ENCODE data around the gene TMPRSS11E. TPM values are rescaled to one million over a fixed set of nuclear protein-coding genes. Genes with fewer than 3 reads are reported as not detected.

TMPRSS11E gene
- total and polyA plus RNA-seq, 4 donors, result not detected

GRCh38 chr4:68434836-68435235 lies 12.4 kb upstream of the TMPRSS11E start:
- no peak for DNase-seq (ENCODE audit: low spot score)
- H3K9me3 ChIP-seq (ENCODE audit: control insufficient read depth in 4 of 4, low read length in 3 of 4), result no peaks in the 10 kb centered on the region
- no peaks in the 10 kb centered on the region for H3K27me3 ChIP-seq (ENCODE audit: control insufficient read depth in 4 of 4, insufficient read depth in 4 of 4, low read length in 3 of 4)
- no peaks in the 10 kb centered on the region for H3K4me1 ChIP-seq (ENCODE audit: control insufficient read depth in 4 of 4, insufficient read depth in 4 of 4, low read length in 3 of 4)
- H3K36me3 ChIP-seq (ENCODE audit: control insufficient read depth in 4 of 4, insufficient read depth in 3 of 4, low read depth in 1 of 4, low read length in 3 of 4), result no peaks in the 10 kb centered on the region
- TF ChIP-seq FOXA2 (IDR thresholded peaks at IDR 0.05), result no peak
- H3K4me3 ChIP-seq (ENCODE audit: low read depth in 1 of 3, low read length in 3 of 3), result no peak overlapping the region
- 81% methylated on average over 1 of the region's 1 CpG for WGBS
- H3K27ac ChIP-seq (ENCODE audit: low read depth in 1 of 2, low read length in 2 of 2), result no peak overlapping the region
- no peak overlapping the region for H3K9ac ChIP-seq (ENCODE audit: low read depth in 1 of 2, low read length in 2 of 2)

GRCh38 chr4:68445111-68445510 lies 2.2 kb upstream of the TMPRSS11E start:
- no peaks in the 10 kb centered on the region for H3K9me3 ChIP-seq (ENCODE audit: control insufficient read depth in 4 of 4, low read length in 3 of 4)
- TF ChIP-seq TAF1 (conservative IDR thresholded peaks at IDR 0.05), result no peak
- no peak for TF ChIP-seq FOXA2 (IDR thresholded peaks at IDR 0.05)
- TF ChIP-seq CTCF (IDR thresholded peaks at IDR 0.05; ENCODE audit: low read depth, low read length, missing input control), result no peak
- no peak for TF ChIP-seq NR2F2 (IDR thresholded peaks at IDR 0.05)
- no peak for TF ChIP-seq RAD21 (IDR thresholded peaks at IDR 0.05)
- TF ChIP-seq REST (IDR thresholded peaks at IDR 0.05), result no peak
- no peak for TF ChIP-seq RXRA (IDR thresholded peaks at IDR 0.05)
- no peak for TF ChIP-seq FOXA1 (IDR thresholded peaks at IDR 0.05)
- TF ChIP-seq MAX (IDR thresholded peaks at IDR 0.05), result no peak
- no peak for TF ChIP-seq YY1 (IDR thresholded peaks at IDR 0.05)
- no peak for TF ChIP-seq GABPA (IDR thresholded peaks at IDR 0.05 in 1 of 2, conservative IDR thresholded peaks at IDR 0.05 in 1 of 2)

GRCh38 chr4:68451246-68452211 lies 4.3 kb downstream of the TMPRSS11E start:
- no peak for DNase-seq (ENCODE audit: low spot score)
- Histone ChIP-seq H3K27me3 (ENCODE audit: control insufficient read depth in 4 of 4, insufficient read depth in 4 of 4, low read length in 3 of 4) (no peaks in the 10 kb centered on the region), H3K9me3 (ENCODE audit: control insufficient read depth in 4 of 4, low read length in 3 of 4) (no peaks in the 10 kb centered on the region), H3K9ac (ENCODE audit: low read depth in 1 of 2, low read length in 2 of 2) (no peak overlapping the region), H3K4me1 (ENCODE audit: control insufficient read depth in 4 of 4, insufficient read depth in 4 of 4, low read length in 3 of 4) (no peaks in the 10 kb centered on the region), H3K27ac (ENCODE audit: low read depth in 1 of 2, low read length in 2 of 2) (no peak overlapping the region), H3K36me3 (ENCODE audit: control insufficient read depth in 4 of 4, insufficient read depth in 3 of 4, low read depth in 1 of 4, low read length in 3 of 4) (no peaks in the 10 kb centered on the region), H3K4me3 (ENCODE audit: low read depth in 1 of 3, low read length in 3 of 3) (no peak overlapping the region)
- TF ChIP-seq YY1 (IDR thresholded peaks at IDR 0.05) (no peak), HNF4G (IDR thresholded peaks at IDR 0.05) (no peak), RAD21 (IDR thresholded peaks at IDR 0.05) (no peak), HNF4A (conservative IDR thresholded peaks at IDR 0.05) (no peak), FOXA1 (IDR thresholded peaks at IDR 0.05) (no peak), RXRA (IDR thresholded peaks at IDR 0.05) (no peak), REST (IDR thresholded peaks at IDR 0.05) (no peak), CTCF (IDR thresholded peaks at IDR 0.05; ENCODE audit: low read depth, low read length, missing input control) (no peak), EGR1 (IDR thresholded peaks at IDR 0.05; ENCODE audit: low read depth in 2 of 2) (no peak)

More at GRCh38 chr4:68445111-68445510, 2.2 kb upstream of the TMPRSS11E start:
- Histone ChIP-seq H3K36me3 (ENCODE audit: control insufficient read depth in 4 of 4, insufficient read depth in 3 of 4, low read depth in 1 of 4, low read length in 3 of 4) (peaks cover 0 to 1% (median 0%) of the 10 kb centered on the region in 4 donors), H3K27me3 (ENCODE audit: control insufficient read depth in 4 of 4, insufficient read depth in 4 of 4, low read length in 3 of 4) (no peaks in the 10 kb centered on the region), H3K27ac (ENCODE audit: low read depth in 1 of 2, low read length in 2 of 2) (no peak overlapping the region), H3K4me3 (ENCODE audit: low read depth in 1 of 3, low read length in 3 of 3) (no peak overlapping the region), H3K9ac (ENCODE audit: low read depth in 1 of 2, low read length in 2 of 2) (no peak overlapping the region), H3K4me1 (ENCODE audit: control insufficient read depth in 4 of 4, insufficient read depth in 4 of 4, low read length in 3 of 4) (no peaks in the 10 kb centered on the region)
- DNase-seq (ENCODE audit: low spot score), result no peak
